ENCODE results near the gene SYNPO.

SYNPO gene

GRCh38 chr5:150644514-150644913 is 4.1 kb downstream of the SYNPO start:
- ChIA-PET CTCF (interaction anchor here (0.6 to 2.0 kb wide), 4 partner anchors 11 to 102 kb away, joined by 3 to 7 read pairs (median 5); no protein-coding TSS in a partner anchor), POLR2A (interaction anchor here (0.9 to 1.1 kb wide), 2 partner anchors 10 to 56 kb away, joined by 4 to 5 read pairs; partner anchors contain the start of gene RBM22)
- no peak for TF ChIP-seq FOXM1 (IDR thresholded peaks at IDR 0.05; ENCODE audit: borderline replicate concordance)
- TF ChIP-seq NFRKB (IDR thresholded peaks at IDR 0.05): no peak
- TF ChIP-seq SUZ12 (IDR thresholded peaks at IDR 0.05): no peak
- TF ChIP-seq ARNT (IDR thresholded peaks at IDR 0.05): no peak
- TF ChIP-seq L3MBTL2 (conservative IDR thresholded peaks at IDR 0.05): no peak
- no peak for TF ChIP-seq LEF1 (IDR thresholded peaks at IDR 0.05; ENCODE audit: borderline replicate concordance)
- no peak for TF ChIP-seq TARDBP (IDR thresholded peaks at IDR 0.05)
- TF ChIP-seq ELF4 (IDR thresholded peaks at IDR 0.05): no peak
- TF ChIP-seq CTBP1 (IDR thresholded peaks at IDR 0.05; ENCODE audit: borderline replicate concordance): no peak
- TF ChIP-seq HDGF (IDR thresholded peaks at IDR 0.05; ENCODE audit: borderline replicate concordance): no peak
- no peak for TF ChIP-seq BHLHE40 (IDR thresholded peaks at IDR 0.05; ENCODE audit: borderline replicate concordance)
- no peak for TF ChIP-seq FOXK2 (IDR thresholded peaks at IDR 0.05)
- TF ChIP-seq FOXA1 (IDR thresholded peaks at IDR 0.05): no peak
- no peak for TF ChIP-seq PKNOX1 (IDR thresholded peaks at IDR 0.05)
- no peak for TF ChIP-seq ZNF384 (IDR thresholded peaks at IDR 0.05)
- no peak for TF ChIP-seq SP1 (IDR thresholded peaks at IDR 0.05)
- no peak for DNase-seq (ENCODE audit: extremely low spot score)

GRCh38 chr5:150645070-150645700 is 4.7 kb downstream of the SYNPO start:
- CTCF ChIA-PET: interaction anchor here (0.6 to 1.1 kb wide), 3 partner anchors 10 to 98 kb away, joined by 3 to 7 read pairs (median 3); no protein-coding TSS in a partner anchor
- POLR2A ChIA-PET: interaction anchor here (0.9 to 1.2 kb wide), 3 partner anchors 10 to 55 kb away, joined by 3 to 5 read pairs (median 4); partner anchors contain the start of gene RBM22
- no peak for TF ChIP-seq PKNOX1 (IDR thresholded peaks at IDR 0.05)
- TF ChIP-seq ELF4 (IDR thresholded peaks at IDR 0.05): no peak
- TF ChIP-seq LEF1 (IDR thresholded peaks at IDR 0.05; ENCODE audit: borderline replicate concordance): no peak
- no peak for DNase-seq (ENCODE audit: extremely low spot score)

- POLR2A ChIA-PET: no interaction called here
- no peak for DNase-seq (ENCODE audit: extremely low spot score)
- CTCF ChIA-PET: interaction anchor here (1.0 kb wide), 1 partner anchor 86 kb away, joined by 3 read pairs; no protein-coding TSS in a partner anchor
- no peak for TF ChIP-seq TARDBP (IDR thresholded peaks at IDR 0.05)
Observed at GRCh38 chr5:150647275-150648251, 7.1 kb downstream of the SYNPO start.

- DNase-seq (ENCODE audit: extremely low spot score): no peak
- TF ChIP-seq CTBP1 (IDR thresholded peaks at IDR 0.05; ENCODE audit: borderline replicate concordance): no peak
- no peak for TF ChIP-seq LEF1 (IDR thresholded peaks at IDR 0.05; ENCODE audit: borderline replicate concordance)
- no peak for TF ChIP-seq FOXA1 (IDR thresholded peaks at IDR 0.05)
- no peak for TF ChIP-seq SP1 (IDR thresholded peaks at IDR 0.05)
- TF ChIP-seq FOXK2 (IDR thresholded peaks at IDR 0.05): no peak
- no peak for TF ChIP-seq HDGF (IDR thresholded peaks at IDR 0.05; ENCODE audit: borderline replicate concordance)
- TF ChIP-seq L3MBTL2 (conservative IDR thresholded peaks at IDR 0.05): no peak
- no peak for TF ChIP-seq TARDBP (IDR thresholded peaks at IDR 0.05)
- no peak for TF ChIP-seq ELF4 (IDR thresholded peaks at IDR 0.05)
- no peak for TF ChIP-seq ARNT (IDR thresholded peaks at IDR 0.05)
- TF ChIP-seq FOXM1 (IDR thresholded peaks at IDR 0.05; ENCODE audit: borderline replicate concordance): no peak
- TF ChIP-seq BHLHE40 (IDR thresholded peaks at IDR 0.05; ENCODE audit: borderline replicate concordance): no peak
- no peak for TF ChIP-seq NFRKB (IDR thresholded peaks at IDR 0.05)
- TF ChIP-seq SUZ12 (IDR thresholded peaks at IDR 0.05): no peak
- CTCF ChIA-PET: no interaction called here
- POLR2A ChIA-PET: no interaction called here
Observed at GRCh38 chr5:150648294-150649107, 8.0 kb downstream of the SYNPO start.

GRCh38 chr5:150649108-150650020 is 8.9 kb downstream of the SYNPO start:
- ChIA-PET POLR2A (no interaction called here), CTCF (no interaction called here)
- TF ChIP-seq BHLHE40 (IDR thresholded peaks at IDR 0.05; ENCODE audit: borderline replicate concordance) (no peak), SUZ12 (IDR thresholded peaks at IDR 0.05) (no peak), TARDBP (IDR thresholded peaks at IDR 0.05) (no peak), FOXK2 (IDR thresholded peaks at IDR 0.05) (no peak), HDGF (IDR thresholded peaks at IDR 0.05; ENCODE audit: borderline replicate concordance) (no peak), LEF1 (IDR thresholded peaks at IDR 0.05; ENCODE audit: borderline replicate concordance) (no peak), SP1 (IDR thresholded peaks at IDR 0.05) (no peak), CTBP1 (IDR thresholded peaks at IDR 0.05; ENCODE audit: borderline replicate concordance) (no peak), FOXM1 (IDR thresholded peaks at IDR 0.05; ENCODE audit: borderline replicate concordance) (no peak), ZNF384 (IDR thresholded peaks at IDR 0.05) (no peak), L3MBTL2 (conservative IDR thresholded peaks at IDR 0.05) (no peak), ELF4 (IDR thresholded peaks at IDR 0.05) (no peak), PKNOX1 (IDR thresholded peaks at IDR 0.05) (no peak)
- no peak for DNase-seq (ENCODE audit: extremely low spot score)
